ENCODE measurements around the gene EFNA5.
A peak's percentile ranks its signal among the peaks of the same experiment; 100 is the strongest.

The EFNA5 gene

GRCh38 chr5:107670932-107671741 is at the start of gene EFNA5:
EFNA5 (minus strand) TSS chr5:107670937.
- peak within 1 kb of the TSS; percentile 87 for H3K4me3 ChIP-seq (replicated peaks; ENCODE audit: low read depth, low read length)
- peak; percentile 52 for DNase-seq (ENCODE audit: low read depth)
- TF ChIP-seq, protein P1, sequence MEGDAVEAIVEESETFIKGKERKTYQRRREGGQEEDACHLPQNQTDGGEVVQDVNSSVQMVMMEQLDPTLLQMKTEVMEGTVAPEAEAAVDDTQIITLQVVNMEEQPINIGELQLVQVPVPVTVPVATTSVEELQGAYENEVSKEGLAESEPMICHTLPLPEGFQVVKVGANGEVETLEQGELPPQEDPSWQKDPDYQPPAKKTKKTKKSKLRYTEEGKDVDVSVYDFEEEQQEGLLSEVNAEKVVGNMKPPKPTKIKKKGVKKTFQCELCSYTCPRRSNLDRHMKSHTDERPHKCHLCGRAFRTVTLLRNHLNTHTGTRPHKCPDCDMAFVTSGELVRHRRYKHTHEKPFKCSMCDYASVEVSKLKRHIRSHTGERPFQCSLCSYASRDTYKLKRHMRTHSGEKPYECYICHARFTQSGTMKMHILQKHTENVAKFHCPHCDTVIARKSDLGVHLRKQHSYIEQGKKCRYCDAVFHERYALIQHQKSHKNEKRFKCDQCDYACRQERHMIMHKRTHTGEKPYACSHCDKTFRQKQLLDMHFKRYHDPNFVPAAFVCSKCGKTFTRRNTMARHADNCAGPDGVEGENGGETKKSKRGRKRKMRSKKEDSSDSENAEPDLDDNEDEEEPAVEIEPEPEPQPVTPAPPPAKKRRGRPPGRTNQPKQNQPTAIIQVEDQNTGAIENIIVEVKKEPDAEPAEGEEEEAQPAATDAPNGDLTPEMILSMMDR (IDR thresholded peaks at IDR 0.05; ENCODE audit: low read length, missing control alignments), result no peak

DNA sequence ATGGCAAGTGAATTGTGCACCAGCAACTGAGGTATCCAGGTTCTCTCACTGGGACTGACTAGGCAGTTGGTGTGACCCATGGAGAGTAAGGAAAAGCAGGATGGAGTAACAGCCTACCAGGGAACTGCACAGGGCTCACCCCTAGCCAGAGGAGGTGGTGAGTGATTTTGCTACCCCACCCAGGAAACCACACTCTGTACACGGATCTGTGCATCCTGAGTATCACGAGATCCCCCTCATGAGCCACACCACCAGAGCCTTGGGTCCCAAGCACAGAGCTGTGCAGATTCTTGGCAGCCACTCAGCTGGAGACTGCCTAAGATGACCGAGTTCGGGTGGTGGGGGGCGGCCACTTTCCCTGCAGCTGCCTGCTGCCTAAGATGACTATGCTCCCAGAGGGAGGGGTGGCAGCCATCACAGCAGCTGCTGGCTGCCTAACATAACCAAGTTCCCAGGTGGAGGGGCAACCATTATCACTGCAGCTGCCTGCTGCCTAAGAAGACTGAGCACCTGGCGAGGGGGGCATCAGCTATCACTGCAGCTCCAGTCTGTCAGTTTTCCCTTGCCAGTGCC is 48.4 kb upstream of the EFNA5 start:
- DNase-seq (ENCODE audit: low read depth), result no peak
- TF ChIP-seq, protein P1 (IDR thresholded peaks at IDR 0.05; ENCODE audit: low read length, missing control alignments), result no peak
- no peak overlapping the region for H3K4me3 ChIP-seq (replicated peaks; ENCODE audit: low read depth, low read length)

GRCh38 chr5:107717816-107718215 is 47.1 kb upstream of the EFNA5 start:
- H3K4me3 ChIP-seq (replicated peaks; ENCODE audit: low read depth, low read length), result no peak overlapping the region
- DNase-seq (ENCODE audit: low read depth), result no peak
- TF ChIP-seq, protein P1 (IDR thresholded peaks at IDR 0.05; ENCODE audit: low read length, missing control alignments), result no peak

GRCh38 chr5:107713228-107713627 is 42.5 kb upstream of the EFNA5 start:
- no peak for DNase-seq (ENCODE audit: low read depth)
- TF ChIP-seq, protein P1 (IDR thresholded peaks at IDR 0.05; ENCODE audit: low read length, missing control alignments), result no peak
- H3K4me3 ChIP-seq (replicated peaks; ENCODE audit: low read depth, low read length), result no peak overlapping the region

DNA sequence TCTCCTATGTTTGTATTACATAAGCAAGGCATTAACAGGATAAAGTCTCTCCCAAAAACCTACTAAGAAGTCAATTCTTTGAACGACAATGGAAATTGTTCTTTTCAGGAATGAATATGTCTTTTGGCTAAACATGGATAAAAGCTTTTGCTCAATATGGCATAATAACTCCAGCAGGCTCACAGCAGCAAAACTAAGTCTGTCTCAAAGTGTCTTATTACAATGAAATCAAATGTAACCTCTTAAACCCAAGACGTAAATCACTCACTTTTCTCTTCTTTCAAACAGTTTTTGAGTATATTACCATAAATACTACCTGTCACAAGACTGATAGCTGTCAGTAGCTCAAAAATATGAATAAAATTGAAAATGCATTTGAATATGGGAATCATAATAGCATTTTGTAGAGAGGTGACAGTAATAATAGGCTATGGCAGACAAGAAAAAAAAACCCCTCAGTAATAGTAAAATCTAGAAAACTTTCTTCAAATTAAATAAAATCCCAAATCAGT is 41.7 kb upstream of the EFNA5 start:
- H3K4me3 ChIP-seq (replicated peaks; ENCODE audit: low read depth, low read length), result no peak overlapping the region
- TF ChIP-seq, protein P1 (IDR thresholded peaks at IDR 0.05; ENCODE audit: low read length, missing control alignments), result no peak
- no peak for DNase-seq (ENCODE audit: low read depth)

DNA sequence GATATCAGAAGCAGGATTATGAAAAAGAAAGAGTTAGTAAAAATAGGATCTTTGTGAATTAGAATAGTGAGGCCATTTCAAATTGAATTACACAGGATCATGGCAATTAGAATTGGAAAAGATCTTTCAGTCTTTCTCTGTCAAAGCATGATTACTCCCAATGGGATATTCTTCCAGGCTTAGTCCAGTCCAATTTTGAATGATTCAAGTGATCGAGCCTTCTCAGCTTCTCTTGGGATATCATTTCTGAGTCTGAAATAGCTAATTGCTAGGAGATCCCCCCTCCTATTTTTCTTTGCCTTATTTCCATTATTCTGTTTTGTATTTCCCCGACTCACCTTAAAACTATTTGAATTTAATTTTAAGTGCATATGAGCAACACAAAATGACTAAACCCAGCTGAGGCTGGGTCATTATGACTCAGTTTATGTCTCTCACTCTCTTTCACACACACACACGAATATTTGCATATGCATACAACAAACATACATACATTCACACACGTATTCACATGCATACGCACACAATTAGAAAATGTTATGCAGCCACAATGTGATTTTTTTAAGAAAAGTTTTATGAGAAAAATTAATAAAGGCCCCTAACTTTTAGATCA is 34.8 kb upstream of the EFNA5 start:
- TF ChIP-seq, protein P1 (IDR thresholded peaks at IDR 0.05; ENCODE audit: low read length, missing control alignments), result no peak
- no peak overlapping the region for H3K4me3 ChIP-seq (replicated peaks; ENCODE audit: low read depth, low read length)
- DNase-seq (ENCODE audit: low read depth), result peak; percentile 3
